GM18505 (cell line): Measurements from ENCODE around the gene RNASE12.

ENCODE experiments used
- ATAC-seq: cut with Tn5 transposase; IDR thresholded peaks from one replicate; pipeline ENCODE4 v1.9.1; 2021; ENCODE audit not compliant: unreplicated experiment
- POLR2A ChIP-seq: IDR thresholded peaks from 4 replicates; pipeline ENCODE4 v1.6.1; 2011; ENCODE audit warnings: borderline replicate concordance; ENCODE audit not compliant: insufficient read depth, insufficient read length; ENCODE audit errors: extremely low read depth

The RNASE12 gene

GRCh38 chr14:20553024-20553423 lies 38.2 kb downstream of the RNASE12 start:
- no peak for TF ChIP-seq POLR2A
- ATAC-seq, result no peak

GRCh38 chr14:20551606-20552005 lies 39.6 kb downstream of the RNASE12 start:
- no peak for ATAC-seq
- no peak for TF ChIP-seq POLR2A

GRCh38 chr14:20550926-20551325 lies 40.2 kb downstream of the RNASE12 start:
- no peak for ATAC-seq
- TF ChIP-seq POLR2A, result no peak

- no peak for ATAC-seq
- TF ChIP-seq POLR2A, result no peak
Measured at GRCh38 chr14:20548414-20549158, 42.6 kb downstream of the RNASE12 start.

GRCh38 chr14:20546877-20547276 lies 44.3 kb downstream of the RNASE12 start:
- no peak for TF ChIP-seq POLR2A
- ATAC-seq, result no peak
